Erythroblast (primary cell): Measurements from ENCODE around the gene LMTK3.
A peak's percentile ranks its signal among the peaks of the same experiment; 100 is the strongest.

Experiments used
- DNase-seq, 2 experiments: peaks; one replicate each; lab custom pipeline; 2025; lab: John Stamatoyannopoulos, UW
- GATA1 ChIP-seq: IDR thresholded peaks from 2 replicates; pipeline ENCODE4 v1.6.1; 2011; ENCODE audit warnings: low read depth, mild to moderate bottlenecking, control low read depth, low read length, moderate library complexity
- POLR2A ChIP-seq: IDR thresholded peaks from 2 replicates; pipeline ENCODE4 v1.6.1; 2011; ENCODE audit warnings: mild to moderate bottlenecking, low read length

Gene LMTK3

DNA sequence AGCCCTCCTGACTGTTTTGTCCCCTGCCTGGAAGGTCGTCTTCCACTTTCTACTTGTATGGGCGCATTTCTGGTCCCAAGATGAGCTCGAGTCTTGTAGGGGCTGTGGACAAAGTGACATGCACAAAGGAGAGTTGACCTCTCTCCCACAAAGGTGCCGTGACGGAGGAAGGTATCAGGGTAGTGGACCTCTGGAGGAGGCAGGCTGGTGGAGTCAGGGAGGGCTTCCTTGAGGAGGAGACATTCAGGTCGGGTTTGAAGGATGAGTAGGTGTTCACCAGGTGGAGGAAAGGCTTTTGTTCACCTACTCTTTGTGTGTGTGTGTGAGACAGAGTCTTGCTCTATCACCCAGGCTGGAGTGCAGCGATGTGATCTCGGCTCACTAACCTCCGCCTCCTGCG, 40.8 kb downstream of the LMTK3 start:
- DNase-seq: no peak

DNA sequence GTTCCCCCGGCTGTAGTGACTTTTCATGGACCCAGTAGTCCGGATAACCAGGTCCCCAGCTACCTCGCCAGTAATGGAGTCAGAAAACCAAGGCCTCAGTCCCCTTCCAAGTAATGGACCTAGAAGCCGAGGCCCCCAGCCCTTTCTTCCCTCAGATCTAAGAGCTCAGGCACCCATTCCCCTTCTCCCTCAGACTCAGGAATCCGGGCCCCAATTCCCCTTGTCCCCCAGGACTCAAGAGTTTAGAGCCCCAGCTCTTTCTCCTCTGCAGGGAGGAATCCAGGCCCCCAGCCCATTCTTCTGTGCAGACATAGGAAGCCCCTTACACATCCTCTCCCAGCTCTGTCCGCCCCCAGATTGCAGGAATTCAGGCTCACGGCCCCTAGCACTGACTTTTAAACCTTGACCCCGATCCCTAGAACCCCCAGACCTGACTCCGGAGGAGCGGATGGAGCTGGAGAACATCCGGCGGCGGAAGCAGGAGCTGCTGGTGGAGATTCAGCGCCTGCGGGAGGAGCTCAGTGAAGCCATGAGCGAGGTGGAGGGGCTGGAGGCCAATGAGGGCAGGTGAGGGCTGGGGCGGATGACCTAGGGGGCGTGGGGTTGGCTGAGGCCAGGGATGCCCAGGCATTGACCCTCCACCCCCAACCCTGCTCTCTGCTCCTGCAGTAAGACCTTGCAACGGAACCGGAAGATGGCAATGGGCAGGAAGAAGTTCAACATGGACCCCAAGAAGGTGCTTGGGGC, 41.5 kb downstream of the LMTK3 start:
- TF ChIP-seq GATA1 (no peak), POLR2A (no peak)
- no peak for DNase-seq

More for the DNA sequence above, 40.8 kb downstream of the LMTK3 start:
- TF ChIP-seq POLR2A (no peak), GATA1 (no peak)

DNA sequence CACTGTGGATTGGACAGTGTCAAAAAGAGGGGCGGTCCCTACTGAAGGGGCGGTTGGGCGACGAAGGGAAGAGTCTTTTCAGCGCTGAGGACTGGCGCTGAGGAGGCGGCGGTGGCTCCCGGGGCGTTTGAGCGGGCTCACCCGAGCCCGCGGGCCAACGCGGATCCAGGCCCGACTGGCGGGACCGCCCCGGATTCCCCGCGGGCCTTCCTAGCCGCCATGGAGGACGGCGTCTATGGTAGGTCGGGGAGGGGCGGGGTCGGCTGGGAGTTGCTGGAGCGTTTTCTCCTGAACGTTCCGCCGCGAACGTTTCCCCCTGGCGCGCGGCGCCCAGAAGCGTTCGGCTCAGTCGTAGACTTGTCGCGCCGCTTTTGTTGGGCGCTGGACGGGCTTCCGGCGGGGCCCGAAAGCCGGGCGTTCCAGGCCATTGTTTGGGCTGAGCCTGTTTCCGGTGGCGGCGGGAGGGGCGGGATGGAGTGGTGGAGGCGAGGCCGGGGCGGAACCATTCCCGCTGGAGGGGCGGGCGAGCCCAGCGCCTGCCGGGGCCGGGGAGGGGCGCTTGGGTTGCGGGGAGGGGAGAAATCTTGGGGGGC, 42.2 kb downstream of the LMTK3 start, which contains the start of gene CYTH2:
Gene CYTH2, plus strand, starts transcription at position 81 of the 593 bp plus-strand sequence. Its CDS starts 139 bp downstream, at position 220.
- TF ChIP-seq GATA1 (no peak), POLR2A (peak; percentile 97)

DNA sequence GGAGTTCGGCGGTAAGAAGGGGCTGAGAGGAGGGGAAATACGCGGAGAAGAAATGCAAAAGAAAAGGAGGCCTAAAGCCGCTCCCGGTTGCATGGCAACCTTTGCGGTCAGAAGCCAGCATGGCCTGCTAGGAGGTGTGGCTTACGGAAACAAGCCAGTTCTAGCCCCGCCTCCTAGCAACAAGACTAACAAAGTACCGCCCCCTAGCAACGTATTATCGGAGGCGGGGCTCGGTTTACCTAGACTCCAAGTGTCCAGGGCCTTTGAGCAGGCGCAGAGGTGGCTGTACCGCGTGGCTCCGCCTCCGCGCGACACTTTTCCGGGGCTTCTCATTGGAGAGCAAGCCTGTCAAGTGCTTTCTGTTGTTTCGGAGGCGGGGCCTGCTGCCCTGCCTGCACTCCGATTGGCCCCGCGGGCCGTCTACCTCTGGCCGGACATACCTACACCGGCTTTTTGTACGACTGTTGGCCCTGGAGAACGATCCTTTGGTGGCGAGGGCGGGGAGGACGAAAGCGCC, 42.8 kb downstream of the LMTK3 start:
- no peak for TF ChIP-seq POLR2A
- TF ChIP-seq GATA1: no peak

More for the DNA sequence above, 42.2 kb downstream of the LMTK3 start, which contains the start of gene CYTH2:
- peak; percentile 82 to 88 for DNase-seq

DNA sequence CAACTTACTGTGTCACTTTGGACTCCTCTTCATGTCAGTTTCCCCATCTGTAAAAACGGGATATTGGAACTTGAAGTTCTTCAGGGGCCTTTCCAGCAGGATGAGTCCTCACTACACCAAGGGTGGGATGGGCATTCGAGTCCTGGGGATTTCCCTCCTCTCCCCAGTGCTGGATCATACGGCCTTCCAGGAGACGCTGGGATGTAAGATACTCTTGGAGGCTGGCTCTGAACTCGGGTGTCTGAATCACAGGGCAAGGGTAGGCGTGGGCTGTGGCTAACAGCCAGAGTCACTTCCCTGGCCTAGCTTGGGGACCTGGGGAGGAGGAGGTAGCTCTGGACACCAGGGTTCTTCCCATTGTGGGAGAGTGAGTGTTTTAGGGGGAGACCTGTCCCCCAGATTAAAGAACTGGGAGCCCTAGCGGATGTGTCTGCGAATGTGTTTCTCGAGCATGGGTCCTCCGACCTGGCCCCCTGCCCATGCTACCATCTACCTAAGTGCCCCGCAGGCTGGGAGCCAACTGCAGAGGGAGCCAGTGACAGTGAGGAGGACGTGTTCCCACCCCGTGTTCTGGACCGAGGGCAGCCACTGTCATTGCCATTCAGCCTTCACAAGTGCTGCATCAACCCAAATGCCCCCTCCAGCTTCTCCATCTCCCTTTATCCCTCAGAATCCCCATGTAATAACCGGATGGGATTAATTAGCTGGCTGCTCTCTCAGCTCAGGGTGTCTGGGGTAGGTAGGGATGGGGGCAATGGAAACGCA, 44.9 kb downstream of the LMTK3 start:
- TF ChIP-seq GATA1 (no peak), POLR2A (no peak)
- no peak for DNase-seq

More for the DNA sequence above, 42.8 kb downstream of the LMTK3 start:
- DNase-seq: peak; percentile 100

DNA sequence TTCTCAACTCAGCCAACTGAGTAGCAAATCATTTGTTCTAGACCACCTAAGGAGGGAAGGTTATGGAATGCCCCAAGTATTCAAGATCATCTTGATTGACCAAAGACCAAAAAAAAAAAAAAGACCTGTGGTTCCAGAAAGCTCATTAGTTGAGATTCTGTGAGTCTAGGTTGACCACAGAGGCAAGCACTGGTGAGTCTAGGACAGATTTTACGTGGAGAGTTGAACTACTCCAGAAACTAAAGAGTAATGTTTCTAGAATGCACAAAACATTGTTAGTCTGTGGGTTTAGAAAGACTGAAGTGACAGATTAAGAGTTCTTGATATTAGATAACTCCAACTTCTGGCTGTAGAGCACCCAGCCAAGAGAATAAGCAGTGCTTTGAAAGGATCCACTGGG, 46.4 kb downstream of the LMTK3 start:
- no peak for DNase-seq
- TF ChIP-seq GATA1 (no peak), POLR2A (no peak)

DNA sequence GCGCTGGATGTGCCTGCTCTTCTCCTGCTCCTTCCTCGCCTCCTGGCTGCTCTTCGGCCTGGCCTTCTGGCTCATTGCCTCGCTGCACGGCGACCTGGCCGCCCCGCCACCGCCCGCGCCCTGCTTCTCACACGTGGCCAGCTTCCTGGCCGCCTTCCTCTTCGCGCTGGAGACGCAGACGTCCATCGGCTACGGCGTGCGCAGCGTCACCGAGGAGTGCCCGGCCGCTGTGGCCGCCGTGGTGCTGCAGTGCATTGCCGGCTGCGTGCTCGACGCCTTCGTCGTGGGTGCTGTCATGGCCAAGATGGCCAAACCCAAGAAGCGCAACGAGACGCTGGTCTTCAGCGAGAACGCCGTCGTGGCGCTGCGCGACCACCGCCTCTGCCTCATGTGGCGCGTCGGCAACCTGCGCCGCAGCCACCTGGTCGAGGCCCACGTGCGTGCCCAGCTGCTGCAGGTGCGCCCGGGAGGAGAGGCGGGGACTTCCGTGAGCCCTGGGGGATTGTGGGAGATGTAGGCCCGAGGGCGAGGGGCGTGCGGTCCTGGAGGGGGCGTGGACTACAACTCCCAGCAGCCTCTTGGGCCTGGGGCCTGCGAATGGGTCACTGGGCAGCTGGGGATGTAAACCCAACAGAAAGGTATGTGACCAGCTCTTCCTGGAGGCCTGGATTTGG, 49.5 kb downstream of the LMTK3 start:
- no peak for DNase-seq

DNA sequence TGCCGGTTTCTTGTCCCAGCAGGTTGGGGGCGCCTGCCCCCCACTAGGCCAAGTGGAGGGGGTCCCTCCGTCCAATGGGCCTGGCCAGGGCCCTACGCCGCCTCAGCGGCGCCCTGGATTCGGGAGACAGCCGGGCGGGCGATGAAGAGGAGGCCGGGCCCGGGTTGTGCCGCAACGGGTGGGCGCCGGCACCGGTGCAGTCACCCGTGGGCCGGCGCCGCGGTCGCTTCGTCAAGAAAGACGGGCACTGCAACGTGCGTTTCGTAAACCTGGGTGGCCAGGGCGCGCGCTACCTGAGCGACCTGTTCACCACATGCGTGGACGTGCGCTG, 50.0 kb downstream of the LMTK3 start:
- no peak for DNase-seq
- no peak for TF ChIP-seq GATA1
- no peak for TF ChIP-seq POLR2A

More for the DNA sequence above, 49.5 kb downstream of the LMTK3 start:
- TF ChIP-seq GATA1 (no peak), POLR2A (no peak)

DNA sequence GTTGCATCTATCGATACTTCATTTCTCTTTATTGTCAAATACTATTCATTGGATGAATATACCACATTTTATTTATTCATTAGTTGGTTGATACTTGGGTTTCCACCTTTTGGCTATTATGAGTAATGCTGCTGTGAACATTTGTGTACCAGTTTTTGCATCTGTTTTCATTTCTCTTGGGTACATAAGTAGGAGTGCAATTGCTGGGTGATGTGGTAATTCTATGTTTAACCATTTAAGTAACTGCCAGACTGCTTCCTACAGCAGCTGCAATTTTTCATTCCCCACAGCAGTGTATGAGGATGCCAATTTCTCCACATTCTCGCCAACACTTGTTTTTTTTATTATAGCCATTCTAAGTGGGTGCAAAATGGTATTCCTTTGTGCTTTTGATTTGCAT, 53.6 kb downstream of the LMTK3 start:
- TF ChIP-seq GATA1 (no peak), POLR2A (no peak)
- DNase-seq: no peak

DNA sequence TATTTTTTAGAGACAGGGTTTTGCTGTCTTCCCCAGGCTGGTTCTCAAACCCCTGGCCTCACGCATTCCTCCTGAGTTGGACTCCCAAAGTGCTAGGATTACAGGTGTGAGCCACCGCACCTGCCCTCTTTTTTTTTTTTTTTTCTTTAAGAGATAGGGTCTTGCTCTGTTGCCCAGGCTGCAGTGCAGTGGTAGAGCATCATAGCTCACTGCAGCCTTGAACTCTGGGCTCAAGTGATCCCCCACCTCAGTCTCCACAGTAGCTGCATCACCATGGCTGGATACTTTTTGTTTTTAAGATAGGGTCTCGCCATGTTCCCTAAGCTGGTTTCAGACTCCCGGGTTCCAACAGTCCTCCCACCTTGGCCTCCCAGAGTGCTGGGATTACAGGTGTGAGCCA, 54.8 kb downstream of the LMTK3 start:
- DNase-seq: no peak
- TF ChIP-seq POLR2A (no peak), GATA1 (no peak)

DNA sequence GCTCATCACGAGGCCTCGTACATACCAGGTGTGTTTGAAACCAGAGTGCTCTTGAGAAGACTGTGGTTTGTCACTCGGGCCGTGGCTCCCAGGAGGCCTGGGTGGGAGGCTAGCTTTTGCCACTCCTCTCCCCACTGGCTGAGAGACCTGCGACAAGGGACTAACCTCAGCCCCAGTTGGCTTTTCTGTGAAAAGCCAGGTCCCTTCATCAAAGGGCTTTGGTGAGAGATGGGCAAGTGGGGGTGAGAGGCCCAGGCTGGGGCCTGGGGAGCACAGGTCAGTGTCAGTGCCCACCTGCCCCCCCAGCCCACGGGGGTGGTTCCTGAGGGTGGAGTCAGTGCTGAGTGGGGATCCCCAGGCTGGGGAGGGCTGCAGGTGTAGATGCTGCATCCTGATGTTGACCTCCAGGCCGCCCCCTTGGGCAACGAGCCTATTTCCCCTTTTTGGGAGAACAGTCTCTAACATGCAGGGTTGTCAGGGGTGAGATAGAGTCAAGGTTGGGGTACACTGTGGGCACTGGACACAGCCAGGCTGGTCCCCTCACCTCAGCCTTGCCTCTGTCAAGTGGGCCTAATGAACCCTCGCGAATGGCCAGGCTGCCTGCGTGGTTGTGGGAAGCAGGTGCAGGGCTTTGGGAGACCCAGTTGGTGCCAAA, 55.6 kb downstream of the LMTK3 start:
- TF ChIP-seq POLR2A: no peak
- TF ChIP-seq GATA1: no peak

DNA sequence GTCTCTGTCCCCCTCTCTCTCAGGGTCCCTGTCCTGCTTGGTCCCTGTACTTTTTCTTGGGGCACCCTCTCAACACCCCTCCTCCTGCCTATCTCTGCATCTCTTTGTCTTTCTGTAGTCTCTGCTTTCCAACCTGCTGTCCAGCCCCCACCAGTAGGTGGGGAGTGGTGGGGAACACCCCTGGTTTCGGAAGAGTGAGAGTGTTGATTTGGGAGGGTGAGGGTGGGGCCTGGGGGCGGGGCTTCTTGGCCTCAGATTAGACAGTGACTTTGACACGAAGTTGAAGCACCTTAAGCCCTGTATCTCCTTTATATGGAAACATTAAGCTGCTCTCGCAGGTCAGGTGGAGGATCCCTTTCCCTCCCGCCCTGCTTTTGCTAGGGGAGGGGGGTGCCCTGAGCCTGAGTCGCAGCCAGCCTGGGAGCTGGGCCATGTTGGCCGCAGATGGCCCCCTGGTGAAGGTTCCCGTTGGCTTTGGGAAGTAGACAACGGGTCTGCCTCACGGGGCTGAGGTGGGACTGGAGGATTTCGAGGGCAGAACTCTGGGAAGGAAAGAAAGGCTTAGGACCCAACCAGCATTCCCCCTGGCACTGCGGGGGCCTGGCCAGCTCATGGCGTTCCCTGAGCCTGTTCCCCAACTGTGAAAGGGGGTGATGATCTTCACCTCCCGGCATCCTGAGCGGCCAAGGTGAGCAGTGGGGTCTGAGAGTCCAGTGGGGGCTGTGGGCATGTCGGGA, 56.3 kb downstream of the LMTK3 start, which contains the start of gene KCNJ14:
Gene KCNJ14, plus strand, starts transcription at position 404 of the 737 bp plus-strand sequence. CDS start 6,151 bp downstream, outside the sequence.
- DNase-seq: peak in 1 of 2 experiments; percentile 53
- no peak for TF ChIP-seq POLR2A
- no peak for TF ChIP-seq GATA1

More for the DNA sequence above, 55.6 kb downstream of the LMTK3 start:
- no peak for DNase-seq
